NT2/D1 (cell line): Measurements from ENCODE around the gene TRAPPC8.

Source experiments
- SUZ12 ChIP-seq: IDR thresholded peaks from 2 replicates; pipeline ENCODE4 v1.6.1; 2011; ENCODE audit not compliant: insufficient read length, insufficient read depth; ENCODE audit errors: extremely low read depth
- YY1 ChIP-seq: IDR thresholded peaks from 2 replicates; pipeline ENCODE4 v1.6.1; 2011; ENCODE audit not compliant: insufficient read length, insufficient read depth
- ZNF274 ChIP-seq: IDR thresholded peaks from 2 replicates; pipeline ENCODE4 v1.6.1; 2011; ENCODE audit warnings: mild to moderate bottlenecking, low read depth, low read length

DNA sequence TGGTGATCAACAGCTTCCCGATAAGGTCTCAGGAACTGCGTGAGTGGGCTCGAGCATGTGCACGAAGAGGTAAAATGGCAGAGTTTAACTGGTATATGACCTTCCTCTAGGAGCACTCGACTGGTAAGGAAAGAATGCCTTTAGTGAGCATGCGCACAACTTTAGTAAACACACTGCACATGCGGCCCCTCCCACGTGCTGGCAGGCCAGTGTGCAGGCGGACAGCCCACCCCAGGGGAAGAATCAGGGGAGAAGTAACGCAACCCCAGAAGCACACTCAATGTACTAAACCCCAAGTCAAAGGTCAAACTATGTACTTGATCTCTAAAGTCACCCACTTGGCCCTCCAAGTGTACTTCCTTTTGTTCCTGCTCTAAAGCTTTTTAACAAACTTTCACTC lies 153.5 kb downstream of the TRAPPC8 start:
- TF ChIP-seq SUZ12 (no peak), YY1 (no peak), ZNF274 (no peak)
